Coronary artery (tissue), 2 donors: ENCODE results near the gene KMT2A.
"Not testable (repeated sequence)": the region's sequence is repeated elsewhere in the genome, so short reads cannot be mapped to it uniquely, and the experiment has no call there.

Experiments
- DNase-seq: peaks from one replicate; pipeline ENCODE4 v3.0.0-alpha.2; 2017; ENCODE audit warnings: low spot score
- H3K27ac ChIP-seq, 2 donors: fragments of 200-600 bp; sonication (generic); one replicate each; pipeline ENCODE4 v1.5.1; 2016 to 2019
- H3K4me3 ChIP-seq: fragments of 200-600 bp; sonication (generic); 2 replicates; pipeline ENCODE4 v1.5.1; 2016; ENCODE audit warnings: mild to moderate bottlenecking, moderate library complexity
- TF ChIP-seq, protein P1 (sequence below): fragments of 200-600 bp; sonication (generic); IDR thresholded peaks from one replicate; pipeline ENCODE4 v1.5.1; 2019; ENCODE audit warnings: antibody characterized with exemption

KMT2A gene

DNA sequence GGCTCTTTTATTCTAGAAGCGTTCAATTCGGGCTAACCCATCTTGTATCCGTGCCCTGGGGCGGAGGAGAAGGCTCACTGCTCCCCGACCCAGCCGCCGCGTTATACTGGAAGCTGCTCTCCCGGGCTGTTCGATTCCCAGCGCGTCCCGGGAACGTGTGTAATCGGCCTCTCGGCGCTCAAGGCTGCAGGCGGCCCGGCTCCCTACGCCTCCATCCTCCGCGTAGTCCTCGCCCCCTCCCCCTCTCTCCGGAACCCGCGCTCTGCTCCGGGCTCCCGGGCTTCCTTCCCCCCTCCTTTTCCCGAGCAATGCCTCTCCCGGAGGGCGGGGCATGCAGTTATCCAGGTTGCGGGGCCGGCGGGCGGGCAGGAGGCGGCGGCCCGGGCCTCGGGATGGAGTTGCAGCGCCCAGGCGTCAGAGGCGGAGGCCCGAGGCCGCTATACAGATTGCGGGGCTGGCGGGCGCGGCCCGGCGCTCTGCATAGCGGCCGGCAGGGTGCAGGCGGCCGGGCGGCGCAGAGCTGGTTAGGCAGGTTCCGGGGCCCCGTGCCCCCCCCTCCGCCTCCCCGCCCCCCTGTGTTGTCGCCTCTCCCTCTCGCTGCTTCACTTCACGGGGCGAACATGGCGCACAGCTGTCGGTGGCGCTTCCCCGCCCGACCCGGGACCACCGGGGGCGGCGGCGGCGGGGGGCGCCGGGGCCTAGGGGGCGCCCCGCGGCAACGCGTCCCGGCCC is at the start of gene KMT2A:
KMT2A (plus strand) TSS at position 600 of the 732 bp plus-strand sequence; CDS start at position 621, 21 bp downstream.
- TF ChIP-seq, protein P1, sequence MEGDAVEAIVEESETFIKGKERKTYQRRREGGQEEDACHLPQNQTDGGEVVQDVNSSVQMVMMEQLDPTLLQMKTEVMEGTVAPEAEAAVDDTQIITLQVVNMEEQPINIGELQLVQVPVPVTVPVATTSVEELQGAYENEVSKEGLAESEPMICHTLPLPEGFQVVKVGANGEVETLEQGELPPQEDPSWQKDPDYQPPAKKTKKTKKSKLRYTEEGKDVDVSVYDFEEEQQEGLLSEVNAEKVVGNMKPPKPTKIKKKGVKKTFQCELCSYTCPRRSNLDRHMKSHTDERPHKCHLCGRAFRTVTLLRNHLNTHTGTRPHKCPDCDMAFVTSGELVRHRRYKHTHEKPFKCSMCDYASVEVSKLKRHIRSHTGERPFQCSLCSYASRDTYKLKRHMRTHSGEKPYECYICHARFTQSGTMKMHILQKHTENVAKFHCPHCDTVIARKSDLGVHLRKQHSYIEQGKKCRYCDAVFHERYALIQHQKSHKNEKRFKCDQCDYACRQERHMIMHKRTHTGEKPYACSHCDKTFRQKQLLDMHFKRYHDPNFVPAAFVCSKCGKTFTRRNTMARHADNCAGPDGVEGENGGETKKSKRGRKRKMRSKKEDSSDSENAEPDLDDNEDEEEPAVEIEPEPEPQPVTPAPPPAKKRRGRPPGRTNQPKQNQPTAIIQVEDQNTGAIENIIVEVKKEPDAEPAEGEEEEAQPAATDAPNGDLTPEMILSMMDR, result no peak
- peak within 1 kb of the TSS; percentile 90 to 94 for H3K27ac ChIP-seq
- peak; percentile 99 for DNase-seq
- peak within 1 kb of the TSS; percentile 92 for H3K4me3 ChIP-seq

DNA sequence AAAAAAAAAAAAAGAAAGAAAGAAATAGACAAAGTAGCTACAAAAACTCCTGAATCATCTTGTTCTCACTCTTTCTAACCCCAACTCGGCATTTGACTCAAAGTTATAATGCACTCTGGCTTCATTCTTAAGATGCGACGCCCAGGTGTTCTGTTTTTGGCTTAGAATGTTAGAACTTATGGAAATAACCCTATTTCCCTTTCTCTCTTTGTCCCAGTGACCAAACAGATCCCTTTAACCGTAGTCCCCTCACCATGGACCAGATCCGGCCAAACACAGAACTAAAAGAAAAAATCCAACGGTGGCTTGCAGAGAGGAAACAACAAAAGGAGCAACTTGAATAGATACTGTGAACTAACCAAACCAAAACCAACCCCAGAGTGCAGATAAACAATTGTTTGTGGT is 40.2 kb upstream of the KMT2A start:
- TF ChIP-seq, protein P1, result no peak
- Histone ChIP-seq H3K27ac (no peak overlapping the region), H3K4me3 (no peak overlapping the region)
- no peak for DNase-seq

DNA sequence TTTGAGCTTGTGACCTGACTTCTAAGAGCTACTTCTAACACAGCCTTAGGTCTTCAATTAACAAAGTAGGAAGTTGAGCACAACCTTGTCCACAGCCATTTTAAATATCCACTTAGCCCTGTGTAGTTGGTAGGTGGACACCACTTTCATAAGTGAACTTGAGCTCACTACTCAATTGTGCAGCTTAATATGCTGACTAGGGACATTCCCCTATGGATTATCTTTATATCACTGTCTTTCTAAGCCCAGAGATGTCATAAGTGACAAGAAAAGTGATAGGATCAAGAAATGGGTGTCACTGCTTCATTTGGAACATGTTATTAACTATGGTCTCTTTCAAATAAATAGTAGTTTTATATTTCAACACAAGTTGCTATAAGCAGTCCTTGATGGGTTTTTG is 38.8 kb upstream of the KMT2A start:
- TF ChIP-seq, protein P1, result no peak
- DNase-seq, result no peak

GRCh38 chr11:118398791-118399559 is 37.3 kb upstream of the KMT2A start:
- no peak for DNase-seq
- TF ChIP-seq, protein P1, result no peak
- H3K4me3 ChIP-seq, result no peak overlapping the region
- no peak overlapping the region for H3K27ac ChIP-seq

More for the DNA sequence above, 38.8 kb upstream of the KMT2A start:
- H3K27ac ChIP-seq, result no peak overlapping the region
- H3K4me3 ChIP-seq, result no peak overlapping the region

GRCh38 chr11:118401151-118401879 is 35.0 kb upstream of the KMT2A start, which contains the start of gene ATP5MG:
Gene ATP5MG (plus strand): TSS chr11:118401606. CDS start chr11:118401666, 60 bp downstream.
- TF ChIP-seq, protein P1, result no peak
- H3K27ac ChIP-seq, result peak within 1 kb of the TSS; percentile 75 to 88
- DNase-seq, result peak; percentile 89
- peak within 1 kb of the TSS; percentile 86 for H3K4me3 ChIP-seq

DNA sequence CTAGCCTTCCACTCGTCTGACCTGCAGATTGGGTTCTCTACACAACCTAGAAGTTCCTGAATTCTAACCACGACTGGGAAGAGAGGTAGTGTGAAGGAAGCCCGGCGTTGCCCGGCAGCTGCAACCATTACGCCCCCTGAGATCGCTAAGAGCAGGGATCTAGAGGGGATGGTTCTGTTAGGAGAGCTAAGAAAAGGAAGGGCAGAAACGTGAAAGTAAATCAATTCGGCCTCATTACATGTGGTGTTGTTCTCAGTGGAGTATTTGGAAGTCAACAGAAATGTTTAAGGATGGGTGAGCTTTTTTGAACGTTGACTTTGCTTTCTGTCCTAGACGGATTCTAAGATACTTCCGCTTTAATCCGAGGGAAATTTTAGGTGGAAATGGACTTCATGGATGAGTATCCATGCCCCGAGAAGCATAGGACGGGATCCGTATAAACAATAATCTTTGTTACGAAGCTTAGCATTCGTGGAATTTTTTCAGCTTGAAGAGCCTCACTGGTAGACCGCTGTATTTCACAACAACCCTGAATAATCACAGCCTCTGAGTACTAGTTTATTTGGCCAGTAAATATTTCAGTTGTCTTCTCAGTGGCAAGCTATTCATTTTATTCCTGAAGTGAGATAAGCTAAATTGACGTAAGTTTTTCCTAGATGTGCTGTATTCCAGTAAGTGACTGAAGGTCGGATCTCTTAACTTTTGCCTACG is 34.3 kb upstream of the KMT2A start:
- Histone ChIP-seq H3K4me3 (peak overlapping the region; percentile 86), H3K27ac (peak overlapping the region; percentile 75 to 88)
- TF ChIP-seq, protein P1, result no peak
- DNase-seq, result no peak

- not testable (repeated sequence) for DNase-seq, H3K27ac ChIP-seq
- H3K4me3 ChIP-seq, result peak overlapping the region; percentile 86
These were observed 33.7 kb upstream of the KMT2A start for GRCh38 chr11:118402594-118402993.
